H1 (cell line): Measurements from ENCODE around the gene CENPO. TPM values are rescaled to one million over a fixed set of nuclear protein-coding genes. Genes with fewer than 3 reads are reported as not detected.

Source experiments
- CTCF ChIA-PET: fragments of 300-600 bp; sonication (Branson Sonifier 250); formaldehyde crosslinking; loops from one replicate; lab custom pipeline; 2021; ENCODE audit not compliant: partially characterized antibody; lab: Charles Lee
- POLR2A ChIA-PET: fragments of 300-600 bp; sonication (Branson Sonifier 250); formaldehyde crosslinking; loops from one replicate; lab custom pipeline; 2021; ENCODE audit warnings: inconsistent platforms; ENCODE audit not compliant: partially characterized antibody; lab: Charles Lee
- DNase-seq, 2 experiments: peaks; one replicate each; pipeline versions ENCODE4 v3.0.0 to v3.0.0-alpha.2; 2010 to 2022; ENCODE audit warnings: low spot score in 2 of 2, low read depth in 1 of 2, mixed read lengths in 1 of 2
- FAIRE-seq: peaks from 2 replicates; lab custom pipeline; 2011; peaks lifted over from hg19 to GRCh38; lab: Jason Lieb, UNC
- H2AFZ ChIP-seq: 2 replicates; pipeline ENCODE4 v1.8.1; 2012; ENCODE audit warnings: low read length, inconsistent platforms
- H2AK5ac ChIP-seq: 2 replicates; pipeline ENCODE4 v1.6.1; 2013; ENCODE audit warnings: low read depth, low read length
- H2BK120ac ChIP-seq: replicated peaks from 2 replicates; pipeline ENCODE3; 2013; ENCODE audit warnings: low read depth, low read length, inconsistent platforms
- H2BK12ac ChIP-seq: 2 replicates; pipeline ENCODE4 v1.6.1; 2013; ENCODE audit warnings: low read depth, low read length
- H2BK15ac ChIP-seq: 2 replicates; pipeline ENCODE4 v1.6.1; 2013; ENCODE audit warnings: low read length
- H2BK20ac ChIP-seq: 2 replicates; pipeline ENCODE4 v1.6.1; 2013; ENCODE audit warnings: low read length
- H2BK5ac ChIP-seq: 2 replicates; pipeline ENCODE4 v1.6.1; 2013; ENCODE audit warnings: low read depth, low read length
- H3K14ac ChIP-seq: 2 replicates; pipeline ENCODE4 v1.6.1; 2013; ENCODE audit warnings: inconsistent platforms; ENCODE audit not compliant: insufficient read length
- H3K18ac ChIP-seq: 2 replicates; pipeline ENCODE4 v1.6.1; 2013; ENCODE audit warnings: low read length; ENCODE audit errors: extremely low read depth
- H3K23ac ChIP-seq: 2 replicates; pipeline ENCODE4 v1.6.1; 2013; ENCODE audit warnings: inconsistent platforms; ENCODE audit not compliant: insufficient read length
- H3K23me2 ChIP-seq: 2 replicates; pipeline ENCODE4 v1.6.1; 2013; ENCODE audit warnings: low read depth, low read length
- H3K27ac ChIP-seq: 2 replicates; pipeline ENCODE4 v1.6.1; 2011; ENCODE audit warnings: low read depth, low read length, inconsistent platforms
- H3K27me3 ChIP-seq, 4 experiments: replicated peaks in 1 of 4; 1 replicate in 1 of 4; 2 replicates in 3 of 4; pipeline versions ENCODE4 v1.6.1 to v1.8.1; 2011 to 2013; ENCODE audit warnings: low read length in 3 of 4, mild to moderate bottlenecking in 3 of 4, inconsistent platforms in 2 of 4, mixed read lengths in 2 of 4, moderate library complexity in 1 of 4; ENCODE audit not compliant: control insufficient read depth in 3 of 4, insufficient read depth in 3 of 4; ENCODE audit errors: extremely low read depth in 1 of 4
- H3K36me3 ChIP-seq, 4 experiments: 2 replicates each; pipeline versions ENCODE4 v1.6.1 to v1.8.1; 2011 to 2013; ENCODE audit warnings: mild to moderate bottlenecking in 4 of 4, low read length in 3 of 4, moderate library complexity in 2 of 4, control low read depth in 1 of 4, inconsistent platforms in 1 of 4; ENCODE audit not compliant: insufficient read depth in 4 of 4, control insufficient read depth in 2 of 4
- H3K4ac ChIP-seq: replicated peaks from 2 replicates; pipeline ENCODE3; 2013; ENCODE audit warnings: low read length, low read depth, mixed read lengths, inconsistent platforms; ENCODE audit not compliant: insufficient read length
- H3K4me1 ChIP-seq, 4 experiments: replicated peaks in 1 of 4; 1 replicate in 1 of 4; 2 replicates in 3 of 4; pipeline versions ENCODE4 v1.6.1 to v1.8.1; 2011 to 2013; ENCODE audit warnings: low read length in 3 of 4, inconsistent platforms in 2 of 4, mixed read lengths in 1 of 4; ENCODE audit not compliant: insufficient read depth in 4 of 4, control insufficient read depth in 3 of 4
- H3K4me2 ChIP-seq, 2 experiments: 2 replicates each; pipeline versions ENCODE4 v1.6.1 to v1.8.1; 2011 to 2013; ENCODE audit warnings: low read depth in 2 of 2, low read length in 2 of 2, control low read depth in 1 of 2, inconsistent platforms in 1 of 2, mild to moderate bottlenecking in 1 of 2; ENCODE audit not compliant: insufficient read depth in 1 of 2
- H3K4me3 ChIP-seq, 4 experiments: fragments of 200-600, 300-600 bp in 1 of 4; sonication (generic), shearing (Covaris generic), sonication (Bioruptor Twin) in 1 of 4; 2 replicates each; pipeline versions ENCODE4 v1.5.1 to v1.8.1; 2011 to 2016; ENCODE audit warnings: low read length in 4 of 4, low read depth in 3 of 4, control low read depth in 2 of 4, inconsistent platforms in 2 of 4, mild to moderate bottlenecking in 2 of 4, mixed read lengths in 1 of 4, moderate library complexity in 1 of 4; ENCODE audit not compliant: insufficient read depth in 2 of 4; ENCODE audit errors: extremely low read depth in 1 of 4
- H3K56ac ChIP-seq: replicated peaks from 2 replicates; pipeline ENCODE3; 2013; ENCODE audit warnings: low read depth, mild to moderate bottlenecking, mixed read lengths, low read length, inconsistent platforms; ENCODE audit not compliant: insufficient read length
- H3K79me1 ChIP-seq: 2 replicates; pipeline ENCODE4 v1.6.1; 2013; ENCODE audit warnings: low read depth, low read length, control low read depth
- H3K79me2 ChIP-seq, 2 experiments: 2 replicates each; pipeline versions ENCODE4 v1.6.1 to v1.8.1; 2012 to 2013; ENCODE audit warnings: low read length in 2 of 2, mild to moderate bottlenecking in 2 of 2, inconsistent platforms in 1 of 2; ENCODE audit not compliant: insufficient read depth in 2 of 2, control insufficient read depth in 1 of 2
- H3K9ac ChIP-seq, 4 experiments: replicated peaks in 1 of 4; 1 replicate in 1 of 4; 2 replicates in 3 of 4; pipeline versions ENCODE4 v1.6.1 to v1.8.1; 2011 to 2013; ENCODE audit warnings: low read depth in 3 of 4, low read length in 3 of 4, control low read depth in 2 of 4, mild to moderate bottlenecking in 2 of 4, moderate library complexity in 2 of 4, inconsistent platforms in 1 of 4; ENCODE audit errors: extremely low read depth in 1 of 4
- H3K9me3 ChIP-seq, 2 experiments: 2 replicates each; pipeline versions ENCODE4 v1.6.1 to v1.8.1; 2012 to 2013; ENCODE audit warnings: mild to moderate bottlenecking in 2 of 2, moderate library complexity in 2 of 2, control low read depth in 1 of 2, inconsistent platforms in 1 of 2, low read depth in 1 of 2, low read length in 1 of 2, mixed read lengths in 1 of 2; ENCODE audit not compliant: insufficient read depth in 2 of 2
- H4K20me1 ChIP-seq, 2 experiments: replicated peaks in 1 of 2; 2 replicates each; pipeline versions ENCODE3 to v1.8.1; 2011 to 2013; ENCODE audit warnings: inconsistent platforms in 2 of 2, low read length in 2 of 2, mild to moderate bottlenecking in 1 of 2; ENCODE audit not compliant: insufficient read depth in 2 of 2, control insufficient read depth in 1 of 2
- H4K5ac ChIP-seq: 2 replicates; pipeline ENCODE4 v1.6.1; 2013; ENCODE audit warnings: low read length, low read depth, mixed read lengths, inconsistent platforms; ENCODE audit not compliant: insufficient read length
- H4K8ac ChIP-seq: 2 replicates; pipeline ENCODE4 v1.8.0; 2013; ENCODE audit warnings: mild to moderate bottlenecking, moderate library complexity, low read length, inconsistent platforms; ENCODE audit not compliant: insufficient read depth; ENCODE audit errors: extremely low read depth
- H4K91ac ChIP-seq: replicated peaks from 2 replicates; pipeline ENCODE3; 2013; ENCODE audit warnings: low read length, mixed read lengths, inconsistent platforms; ENCODE audit not compliant: insufficient read length
- SAP30 ChIP-seq: fragments of 300-600 bp; sonication (generic); IDR thresholded peaks from 2 replicates; pipeline ENCODE4 v1.7.1; 2012; ENCODE audit warnings: low read length, moderate library complexity, mild to moderate bottlenecking, inconsistent platforms; ENCODE audit not compliant: insufficient read depth, insufficient replicate concordance
- WGBS, 2 experiments: shearing (Covaris generic) in 1 of 2; methylation state at CpG; one replicate each; pipeline versions ENCODE4 v1.1.6 to v1.1.7; 2013 to 2015; ENCODE audit warnings: low lambda C conversion rate in 2 of 2, mixed read lengths in 2 of 2, inconsistent platforms in 1 of 2, low coverage in 1 of 2, missing lambda C conversion rate in 1 of 2; ENCODE audit not compliant: insufficient replicate concordance in 2 of 2, insufficient coverage in 1 of 2, insufficient read length in 1 of 2; ENCODE audit errors: extremely low coverage in 1 of 2, missing lambda C conversion rate in 1 of 2; 5-methylcytosine and 5-hydroxymethylcytosine counted together
- polyA plus RNA-seq, 7 experiments: library from polyadenylated mRNA; depleted of rRNA in 3 of 7; stranded (reverse) in 5 of 7; unstranded in 2 of 7; fragments of >200 nt in 5 of 7; fragments of 200-250 nt in 2 of 7; gene quantifications; 1 replicate in 5 of 7; 2 replicates in 1 of 7; 4 replicates in 1 of 7; pipeline versions ENCODE4 v1.2.1 to v1.2.3, GENCODE V29; 2011 to 2013; ENCODE audit warnings: missing spikeins in 2 of 7, mixed read lengths in 2 of 7
- total RNA-seq: library from RNA; stranded (reverse); fragmentation: NEBNext Ultra II Directional; extraction: Animal tissue kit (Norgen Biotek cat#: 25700); gene quantifications from 2 replicates; pipeline ENCODE4 v1.2.1, GENCODE V29; 2021

The CENPO gene
- total and polyA plus RNA-seq, 2 of the 8 experiments (the other 6 are each of a cell fraction or from before 2014, with no cell fraction given), result 34.4 to 46.3 TPM

DNA sequence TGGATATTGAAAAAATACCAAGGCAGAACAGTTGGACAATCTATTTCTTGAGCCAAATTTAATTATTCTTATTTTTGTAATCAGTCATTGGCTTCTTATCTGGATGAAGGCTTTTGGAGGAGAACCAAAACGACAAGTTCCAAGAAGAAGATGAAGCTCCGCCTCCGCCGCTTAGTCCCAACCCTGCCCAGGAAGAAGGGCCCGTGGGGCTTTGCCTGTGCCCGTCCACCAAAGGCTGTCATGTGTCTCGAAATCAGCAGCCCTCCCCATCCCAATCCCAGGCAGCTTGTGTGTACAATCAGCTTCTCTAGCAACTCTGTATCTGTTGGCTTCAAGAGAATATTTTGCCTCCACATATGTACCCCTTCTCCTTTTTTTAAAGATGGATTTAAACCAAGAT is 24.6 kb upstream of the CENPO start:
- no peak overlapping the region for H3K27ac ChIP-seq
- WGBS, 2 experiments, result 84% methylated on average over 7 of the region's 7 CpGs; no CpG with 5 or more reads in 1 of the 2 experiments

More for the DNA sequence above, 24.6 kb upstream of the CENPO start:
- Histone ChIP-seq H2BK15ac (no peak overlapping the region), H3K79me1 (no peaks in the 10 kb centered on the region), H3K4me1 (no peaks in the 10 kb centered on the region; a peak in 3 of 7 replicates), H3K79me2 (no peaks in the 10 kb centered on the region), H4K91ac (no peak overlapping the region), H2AK5ac (no peak overlapping the region), H3K23me2 (no peaks in the 10 kb centered on the region; the same call in 1 of the 2 replicates), H4K5ac (no peak overlapping the region), H3K14ac (no peak overlapping the region), H2BK5ac (no peak overlapping the region), H2BK120ac (no peak overlapping the region), H3K23ac (no peak overlapping the region), H3K4me3 (no peak overlapping the region), H2AFZ (no peak overlapping the region), H3K4me2 (no peak overlapping the region), H2BK20ac (no peak overlapping the region), H4K20me1 (no peaks in the 10 kb centered on the region), H3K36me3 (peaks cover 0 to 3% (median 0%) of the 10 kb centered on the region in 4 experiments; a peak in 1 of 8 replicates), H3K4ac (no peak overlapping the region), H3K9me3 (no peaks in the 10 kb centered on the region), H3K18ac (no peak overlapping the region), H2BK12ac (no peak overlapping the region), H3K27me3 (no peaks in the 10 kb centered on the region), H3K56ac (no peak overlapping the region), H4K8ac (no peak overlapping the region)
- POLR2A ChIA-PET, result interaction anchor here (1.4 to 1.8 kb wide), 2 partner anchors 9 to 24 kb away, joined by 3 to 5 read pairs; partner anchors contain the start of genes CENPO and PTRHD1
- FAIRE-seq, result no peak
- no peak for DNase-seq
- CTCF ChIA-PET, result interaction anchor here (0.6 kb wide), 1 partner anchor 34 kb away, joined by 4 read pairs; no protein-coding TSS in a partner anchor
- TF ChIP-seq SAP30, result no peak
- TF ChIP-seq, all 59 proteins: peak for 0
- no peak overlapping the region for H3K9ac ChIP-seq
